Keratinocyte (primary cell): ENCODE measurements around the gene TBC1D8B.

Experiments
- CTCF ChIP-seq, 3 experiments: IDR thresholded peaks in 1 of 3; conservative IDR thresholded peaks in 1 of 3; optimal IDR thresholded peaks in 1 of 3; 2 replicates in 2 of 3; 3 replicates in 1 of 3; pipeline versions ENCODE3 to v1.5.1; 2011; ENCODE audit warnings: low read length in 3 of 3, mild to moderate bottlenecking in 3 of 3, moderate library complexity in 2 of 3, control low read depth in 1 of 3, inconsistent platforms in 1 of 3; ENCODE audit not compliant: insufficient read depth in 2 of 3; ENCODE audit errors: extremely low read depth in 1 of 3
- EZH2 ChIP-seq: IDR thresholded peaks from one replicate; pipeline ENCODE4 v1.6.1; 2012; ENCODE audit warnings: inconsistent platforms, mild to moderate bottlenecking, low read length, moderate library complexity

DNA sequence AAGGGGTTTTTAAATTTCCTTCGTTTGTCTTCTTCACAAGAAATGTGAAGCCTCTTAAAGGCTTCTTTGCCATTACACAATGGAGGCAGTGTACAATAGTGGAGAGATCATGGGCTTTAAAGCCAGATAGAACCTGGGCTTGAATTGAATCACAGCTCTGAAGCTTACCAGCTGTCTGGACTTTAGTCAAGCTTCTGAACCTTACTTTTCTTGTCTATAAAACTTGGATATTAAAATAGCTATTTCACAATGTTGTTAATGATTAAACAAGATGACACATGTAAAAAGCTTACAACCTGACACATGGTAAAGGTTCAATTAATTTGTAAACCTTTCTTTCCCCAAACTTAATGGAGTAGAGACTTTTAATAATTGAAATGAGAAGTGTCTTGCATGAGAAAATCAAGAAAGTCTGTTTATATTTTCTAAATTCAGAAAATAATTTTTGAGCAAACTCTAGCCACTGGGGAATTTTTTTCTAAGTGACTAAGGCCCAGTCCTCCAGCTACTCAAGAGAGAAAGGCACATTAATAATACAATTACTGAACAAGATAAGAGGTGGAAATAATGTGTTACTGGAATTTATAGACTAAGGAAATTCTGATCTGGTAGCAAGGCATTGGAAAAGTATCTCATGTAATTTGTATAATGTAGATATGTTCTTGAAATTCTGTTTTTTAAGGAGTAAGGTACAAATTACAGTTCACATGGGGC lies 21.7 kb upstream of the TBC1D8B start:
- no peak for TF ChIP-seq CTCF (optimal IDR thresholded peaks at IDR 0.05 in 1 of 3, IDR thresholded peaks at IDR 0.05 in 1 of 3, conservative IDR thresholded peaks at IDR 0.05 in 1 of 3; ENCODE audit: extremely low read depth in 1 of 3, insufficient read depth in 2 of 3, low read length in 3 of 3)
- TF ChIP-seq EZH2: no peak
